ENCODE measurements around the gene PHLDA1.

The PHLDA1 gene

GRCh38 chr12:76031414-76032042 is at the start of gene PHLDA1:
Gene PHLDA1 (minus strand): TSS chr12:76031776.
- peaks cover 59% of the 10 kb centered on the region for H3K4me1 Mint-ChIP-seq
- peaks cover 3% of the 10 kb centered on the region for H3K27me3 Mint-ChIP-seq
- peak; percentile 96 for DNase-seq
- no peaks in the 10 kb centered on the region for H3K9me3 Mint-ChIP-seq
- peak within 1 kb of the TSS; percentile 93 for H3K4me3 Mint-ChIP-seq
- H3K36me3 Mint-ChIP-seq (ENCODE audit: low read depth) = peaks cover 40% of the 10 kb centered on the region
- H3K27ac Mint-ChIP-seq = peak within 1 kb of the TSS; percentile 96
- ATAC-seq = peak; percentile 85

DNA sequence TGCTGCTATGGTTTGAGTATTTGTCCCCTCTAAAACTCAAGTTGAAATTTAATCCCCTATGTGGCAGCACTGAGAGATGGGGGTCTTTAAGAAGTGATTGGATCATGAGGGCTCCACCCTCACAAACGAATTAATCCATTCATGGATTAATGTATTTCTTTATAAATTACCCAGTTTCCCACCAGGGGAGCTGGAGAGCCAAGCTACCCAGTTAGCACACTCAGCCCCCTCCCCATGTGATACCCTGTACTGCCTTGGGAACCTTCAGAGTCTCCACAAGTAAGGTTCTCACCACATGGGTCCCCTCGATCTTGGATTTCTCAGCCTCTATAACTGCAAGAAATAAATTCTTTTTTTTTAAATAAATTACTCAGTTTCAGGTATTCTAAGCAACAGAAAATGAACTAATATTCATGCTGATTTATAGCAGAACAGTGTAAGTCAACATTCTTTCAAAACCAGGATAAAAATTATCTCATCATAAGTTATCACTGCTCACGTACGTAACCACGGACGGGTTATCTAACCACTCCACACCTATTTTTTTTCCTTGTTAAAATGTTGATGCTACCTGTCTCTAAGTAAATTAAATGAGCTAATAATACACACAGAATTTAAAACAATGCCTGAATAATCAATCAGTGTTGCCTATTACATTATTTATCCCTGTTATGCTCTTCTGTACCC is 49.3 kb upstream of the PHLDA1 start:
- peaks cover 64% of the 10 kb centered on the region for H3K36me3 Mint-ChIP-seq (ENCODE audit: low read depth)
- peak; percentile 20 for DNase-seq
- peaks cover 69% of the 10 kb centered on the region for H3K4me1 Mint-ChIP-seq
- no peaks in the 10 kb centered on the region for H3K9me3 Mint-ChIP-seq
- peak overlapping the region; percentile 93 for H3K4me3 Mint-ChIP-seq
- H3K27ac Mint-ChIP-seq = peak overlapping the region; percentile 68
- no peaks in the 10 kb centered on the region for H3K27me3 Mint-ChIP-seq
- ATAC-seq = no peak

DNA sequence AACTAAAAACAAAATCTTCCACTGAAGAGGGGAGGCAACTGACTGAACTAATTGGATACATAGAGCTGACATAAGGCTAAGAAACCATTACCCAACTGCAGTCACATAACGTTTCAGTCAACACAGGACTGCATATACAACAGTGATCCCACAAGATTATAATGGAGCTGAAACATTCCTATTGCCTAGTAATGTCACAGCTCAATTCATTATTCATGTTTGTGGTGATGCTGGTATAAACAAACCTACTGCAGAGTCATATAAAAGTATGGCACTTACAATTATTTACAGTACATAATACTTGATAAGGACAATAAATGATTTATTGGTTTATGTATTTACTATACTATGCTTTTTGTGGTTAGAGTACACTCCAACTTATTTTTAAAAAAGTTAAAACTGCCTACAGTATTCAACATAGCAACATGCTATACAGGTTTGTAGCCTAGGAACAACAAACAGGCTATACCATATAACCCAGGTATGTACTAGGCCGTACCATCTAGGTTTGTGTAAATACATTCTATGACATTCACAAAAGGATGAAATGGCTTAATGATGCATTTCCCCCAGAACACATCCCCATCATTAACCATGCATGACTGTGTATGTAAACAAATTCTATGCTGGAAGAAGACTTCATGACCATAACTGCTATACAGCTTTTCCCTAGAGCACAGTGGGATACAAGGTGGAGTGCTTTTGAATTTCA is 48.6 kb upstream of the PHLDA1 start:
- H3K27ac Mint-ChIP-seq = peak overlapping the region; percentile 68
- peak overlapping the region; percentile 93 for H3K4me3 Mint-ChIP-seq
- H3K36me3 Mint-ChIP-seq (ENCODE audit: low read depth) = peaks cover 67% of the 10 kb centered on the region
- ATAC-seq (no peak), DNase-seq (no peak)
- peaks cover 66% of the 10 kb centered on the region for H3K4me1 Mint-ChIP-seq
- no peaks in the 10 kb centered on the region for H3K9me3 Mint-ChIP-seq
- no peaks in the 10 kb centered on the region for H3K27me3 Mint-ChIP-seq

- H3K4me3 Mint-ChIP-seq = peak overlapping the region; percentile 93
Measured at GRCh38 chr12:76078748-76079147, 47.2 kb upstream of the PHLDA1 start.

GRCh38 chr12:76075448-76075847 is 43.9 kb upstream of the PHLDA1 start:
- Mint-ChIP-seq H3K4me3 (no peak overlapping the region), H3K27ac (peak overlapping the region; percentile 19), H3K4me1 (peaks cover 79% of the 10 kb centered on the region), H3K9me3 (no peaks in the 10 kb centered on the region), H3K36me3 (ENCODE audit: low read depth) (peaks cover 77% of the 10 kb centered on the region), H3K27me3 (no peaks in the 10 kb centered on the region)
- DNase-seq (no peak), ATAC-seq (no peak)

More at GRCh38 chr12:76078748-76079147, 47.2 kb upstream of the PHLDA1 start:
- peak overlapping the region; percentile 25 for H3K27ac Mint-ChIP-seq
- DNase-seq (no peak), ATAC-seq (no peak)
- no peaks in the 10 kb centered on the region for H3K9me3 Mint-ChIP-seq
- no peaks in the 10 kb centered on the region for H3K27me3 Mint-ChIP-seq
- H3K36me3 Mint-ChIP-seq (ENCODE audit: low read depth) = peaks cover 77% of the 10 kb centered on the region
- H3K4me1 Mint-ChIP-seq = peaks cover 72% of the 10 kb centered on the region

DNA sequence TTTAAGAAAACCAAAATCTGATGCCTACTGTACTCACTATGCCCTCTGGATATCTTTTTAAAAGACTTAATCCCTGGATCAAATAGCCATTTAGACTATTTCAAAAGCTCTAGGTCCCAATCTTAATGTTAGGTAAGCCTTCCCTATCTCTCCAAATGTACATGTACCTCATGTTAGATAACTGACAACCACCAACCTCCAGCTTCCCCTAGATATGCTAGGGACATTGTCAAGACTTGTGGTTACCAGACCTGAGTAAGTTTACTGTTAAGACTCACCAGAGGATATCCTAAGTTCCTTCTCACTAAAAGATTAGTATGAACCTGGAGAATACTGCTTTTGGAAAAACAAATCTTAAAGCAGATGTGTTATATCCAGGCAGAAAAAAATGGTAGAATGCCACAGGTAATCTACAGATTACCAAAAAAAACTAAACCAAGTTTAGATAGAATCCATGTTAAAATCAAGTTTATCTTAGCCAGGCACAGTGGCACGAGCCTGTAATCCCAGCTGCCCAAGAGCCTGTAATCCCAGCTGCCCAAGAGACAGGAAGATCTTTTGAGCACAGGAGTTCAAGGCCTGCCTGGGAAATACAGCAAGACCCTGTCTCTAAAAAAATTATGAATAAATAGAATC is 43.2 kb upstream of the PHLDA1 start:
- Mint-ChIP-seq H3K27me3 (no peaks in the 10 kb centered on the region), H3K36me3 (ENCODE audit: low read depth) (peaks cover 77% of the 10 kb centered on the region)

DNA sequence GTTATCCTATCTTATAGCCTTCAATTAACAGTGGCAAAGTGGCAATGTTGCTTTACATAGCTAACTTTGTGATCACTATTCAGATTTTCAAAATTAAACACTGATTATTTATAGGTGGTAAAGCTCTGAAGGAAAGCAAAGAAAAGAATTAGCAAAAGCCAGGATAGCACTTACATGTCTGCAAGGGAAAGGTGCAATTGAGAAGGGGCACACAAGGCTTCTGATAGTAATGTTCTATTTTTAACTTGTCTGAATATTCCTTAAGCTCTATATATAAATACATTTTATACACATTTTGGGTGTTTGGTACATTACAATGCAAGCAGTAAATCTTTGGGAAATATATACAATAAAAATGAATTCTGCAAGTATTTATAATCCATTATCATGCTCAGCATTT is 42.0 kb upstream of the PHLDA1 start:
- H3K27ac Mint-ChIP-seq = no peak overlapping the region
- H3K36me3 Mint-ChIP-seq (ENCODE audit: low read depth) = peaks cover 77% of the 10 kb centered on the region
- H3K4me1 Mint-ChIP-seq = peaks cover 72% of the 10 kb centered on the region

More for the DNA sequence above, 43.2 kb upstream of the PHLDA1 start:
- peaks cover 76% of the 10 kb centered on the region for H3K4me1 Mint-ChIP-seq
- ATAC-seq (no peak), DNase-seq (no peak)
- H3K27ac Mint-ChIP-seq = peak overlapping the region; percentile 10
- no peaks in the 10 kb centered on the region for H3K9me3 Mint-ChIP-seq
- H3K4me3 Mint-ChIP-seq = peak overlapping the region; percentile 6

DNA sequence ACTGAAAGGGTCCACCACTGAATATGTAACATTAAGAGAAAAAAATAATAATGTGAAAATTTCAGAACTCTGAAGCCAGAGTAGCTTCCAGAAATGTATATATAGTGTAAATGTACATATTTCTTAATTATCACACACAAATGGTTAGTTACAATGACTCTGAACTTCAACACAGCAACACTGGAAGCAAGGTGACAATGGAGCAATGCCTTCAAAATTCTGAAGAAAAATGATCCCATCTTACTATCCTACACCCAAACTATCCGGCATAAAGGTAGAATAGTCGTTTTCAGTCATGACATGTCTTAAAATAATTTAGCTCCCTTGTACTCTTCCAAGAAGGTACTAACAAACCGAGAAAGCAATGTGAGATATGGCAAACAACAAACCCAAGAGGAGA is 41.0 kb upstream of the PHLDA1 start:
- no peak for ATAC-seq
- Mint-ChIP-seq H3K27ac (peak overlapping the region; percentile 19), H3K4me3 (no peak overlapping the region), H3K4me1 (peaks cover 66% of the 10 kb centered on the region), H3K36me3 (ENCODE audit: low read depth) (peaks cover 81% of the 10 kb centered on the region), H3K27me3 (no peaks in the 10 kb centered on the region), H3K9me3 (no peaks in the 10 kb centered on the region)
- DNase-seq = no peak

More for the DNA sequence above, 42.0 kb upstream of the PHLDA1 start:
- DNase-seq (no peak), ATAC-seq (no peak)
- Mint-ChIP-seq H3K9me3 (no peaks in the 10 kb centered on the region), H3K27me3 (no peaks in the 10 kb centered on the region), H3K4me3 (no peak overlapping the region)

GRCh38 chr12:76069339-76069738 is 37.8 kb upstream of the PHLDA1 start:
- DNase-seq (no peak), ATAC-seq (no peak)
- Mint-ChIP-seq H3K27me3 (no peaks in the 10 kb centered on the region), H3K4me1 (peaks cover 50% of the 10 kb centered on the region), H3K4me3 (no peak overlapping the region), H3K36me3 (ENCODE audit: low read depth) (peaks cover 92% of the 10 kb centered on the region), H3K27ac (no peak overlapping the region), H3K9me3 (peaks cover 12% of the 10 kb centered on the region)

DNA sequence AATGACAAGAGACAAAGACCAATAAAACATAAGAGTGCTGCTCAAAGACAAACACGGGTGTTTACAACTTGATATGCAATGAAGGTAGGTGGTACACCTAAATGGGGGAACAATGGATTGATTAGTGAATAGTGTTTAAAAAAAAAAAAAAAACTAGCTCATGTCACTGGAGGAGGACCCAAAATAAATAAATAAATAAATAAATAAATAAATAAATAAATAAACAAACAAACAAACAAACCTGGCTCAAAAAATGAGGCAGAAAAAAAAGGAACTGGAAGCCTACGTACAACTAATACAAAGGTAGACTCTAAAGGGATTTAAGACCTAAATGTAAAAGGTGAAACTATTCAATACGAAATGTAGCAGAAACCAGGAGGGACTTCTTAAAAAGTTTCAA is 34.3 kb upstream of the PHLDA1 start:
- H3K9me3 Mint-ChIP-seq = peaks cover 12% of the 10 kb centered on the region
- H3K27ac Mint-ChIP-seq = peak overlapping the region; percentile 62
- H3K36me3 Mint-ChIP-seq (ENCODE audit: low read depth) = peaks cover 96% of the 10 kb centered on the region
- no peak overlapping the region for H3K4me3 Mint-ChIP-seq
- DNase-seq (no peak), ATAC-seq (no peak)
- peaks cover 43% of the 10 kb centered on the region for H3K4me1 Mint-ChIP-seq
- no peaks in the 10 kb centered on the region for H3K27me3 Mint-ChIP-seq

DNA sequence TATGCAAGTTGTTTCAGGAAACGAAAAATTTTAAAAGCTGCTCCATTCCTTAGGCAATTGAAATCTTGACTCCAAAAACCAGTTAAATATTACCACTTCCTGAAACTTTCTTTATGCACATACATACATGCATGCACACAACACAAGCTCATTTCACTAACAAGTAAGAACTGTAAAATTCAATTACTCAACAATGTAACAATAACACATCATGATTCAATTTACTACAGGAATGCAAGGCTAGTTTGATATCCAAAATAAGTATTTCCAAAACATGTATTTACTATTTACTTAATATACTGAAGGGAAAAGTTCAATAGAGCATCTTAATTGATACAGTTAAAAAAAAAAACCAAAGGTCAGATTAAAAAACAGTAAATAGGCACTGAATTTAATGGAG is 33.3 kb upstream of the PHLDA1 start:
- DNase-seq (no peak), ATAC-seq (no peak)
- Mint-ChIP-seq H3K4me1 (peaks cover 37% of the 10 kb centered on the region), H3K36me3 (ENCODE audit: low read depth) (peaks cover 93% of the 10 kb centered on the region), H3K27me3 (no peaks in the 10 kb centered on the region), H3K27ac (no peak overlapping the region), H3K4me3 (no peak overlapping the region), H3K9me3 (peaks cover 12% of the 10 kb centered on the region)

- DNase-seq (no peak), ATAC-seq (no peak)
- no peaks in the 10 kb centered on the region for H3K27me3 Mint-ChIP-seq
- H3K27ac Mint-ChIP-seq = peak overlapping the region; percentile 67
- peaks cover 24% of the 10 kb centered on the region for H3K4me1 Mint-ChIP-seq
- no peaks in the 10 kb centered on the region for H3K9me3 Mint-ChIP-seq
- peaks cover 84% of the 10 kb centered on the region for H3K36me3 Mint-ChIP-seq (ENCODE audit: low read depth)
- no peak overlapping the region for H3K4me3 Mint-ChIP-seq
Measured at GRCh38 chr12:76060111-76060510, 28.5 kb upstream of the PHLDA1 start.

DNA sequence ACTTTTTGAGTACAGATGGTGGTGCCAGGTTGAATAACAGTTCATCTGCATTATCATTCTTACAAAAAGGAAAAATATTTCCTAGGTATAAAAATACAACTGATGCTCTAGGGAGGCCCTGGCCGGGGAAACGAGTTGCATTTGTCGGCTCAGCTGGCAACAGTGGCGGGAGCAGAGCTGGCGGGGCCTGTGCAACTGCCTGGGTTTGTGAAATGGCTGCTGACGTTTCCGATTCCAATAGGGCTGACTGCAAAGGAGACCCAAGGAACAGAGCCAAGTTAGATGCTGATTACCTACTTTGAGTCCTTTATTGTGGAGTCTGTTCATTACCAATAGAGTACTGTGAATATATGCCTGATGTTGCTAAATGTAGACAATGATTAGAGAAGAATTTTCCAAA is 25.8 kb upstream of the PHLDA1 start:
- peak overlapping the region; percentile 7 for H3K27ac Mint-ChIP-seq

DNA sequence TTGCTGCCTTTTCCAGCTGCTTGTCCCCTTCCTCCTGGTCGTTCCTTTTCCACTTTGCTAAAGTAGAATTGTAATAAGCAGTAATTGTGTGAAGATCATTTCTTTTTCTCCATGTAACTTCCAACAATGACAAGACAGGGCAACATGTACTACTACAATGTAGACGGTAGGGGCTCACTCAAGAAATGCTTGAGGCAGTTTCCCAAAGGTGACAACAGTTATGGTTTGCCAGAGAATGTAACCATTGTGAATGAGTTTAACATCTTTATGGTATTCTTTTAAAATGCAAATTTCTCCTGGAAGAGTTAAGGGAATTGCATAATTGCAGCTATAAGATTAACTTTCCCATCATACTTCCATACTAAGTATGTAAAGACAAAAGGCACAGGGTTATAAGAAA is 23.8 kb upstream of the PHLDA1 start:
- no peak overlapping the region for H3K4me3 Mint-ChIP-seq
- ATAC-seq = no peak
- no peak overlapping the region for H3K27ac Mint-ChIP-seq
- peaks cover 75% of the 10 kb centered on the region for H3K36me3 Mint-ChIP-seq (ENCODE audit: low read depth)
- peaks cover 3% of the 10 kb centered on the region for H3K4me1 Mint-ChIP-seq
- no peaks in the 10 kb centered on the region for H3K27me3 Mint-ChIP-seq
- DNase-seq = no peak
- no peaks in the 10 kb centered on the region for H3K9me3 Mint-ChIP-seq

More for the DNA sequence above, 25.8 kb upstream of the PHLDA1 start:
- no peaks in the 10 kb centered on the region for H3K9me3 Mint-ChIP-seq
- no peaks in the 10 kb centered on the region for H3K27me3 Mint-ChIP-seq
- peaks cover 78% of the 10 kb centered on the region for H3K36me3 Mint-ChIP-seq (ENCODE audit: low read depth)
- DNase-seq (no peak), ATAC-seq (no peak)
- H3K4me1 Mint-ChIP-seq = peaks cover 11% of the 10 kb centered on the region
- H3K4me3 Mint-ChIP-seq = no peak overlapping the region

Measured in activated naive CD8-positive, alpha-beta T cell treated with anti-CD3 and anti-CD28 coated beads, Interleukin-2, amount 50 U/mL, for 24 hours (primary cell).